Activated CD8-positive, alpha-beta memory T cell treated with anti-CD3 and anti-CD28 coated beads for 48 hours (primary cell): ENCODE results near the gene VAMP8.
"Not testable (repeated sequence)": the region's sequence is repeated elsewhere in the genome, so short reads cannot be mapped to it uniquely, and the experiment has no call there.

Source experiments
- DNase-seq, 3 experiments: peaks; one replicate each; pipeline ENCODE4 v3.0.0-alpha.2; 2020; ENCODE audit warnings: low read depth in 2 of 3, low spot score in 2 of 3

VAMP8 gene

GRCh38 chr2:85597241-85597640 is 19.9 kb downstream of the VAMP8 start:
- no peak for DNase-seq

- no peak for DNase-seq
These were observed 21.4 kb downstream of the VAMP8 start for GRCh38 chr2:85598594-85599340.

- DNase-seq: no peak
These were observed 22.3 kb downstream of the VAMP8 start for GRCh38 chr2:85599468-85600234.

- no peak for DNase-seq
These were observed 22.8 kb downstream of the VAMP8 start for GRCh38 chr2:85600235-85600575.

GRCh38 chr2:85600951-85601770 is 23.8 kb downstream of the VAMP8 start:
- DNase-seq: no peak

GRCh38 chr2:85601771-85602475 is 24.5 kb downstream of the VAMP8 start:
- no peak for DNase-seq

- peak; percentile 67 to 84 (median 80) for DNase-seq
These were observed 25.3 kb downstream of the VAMP8 start, which contains the start of gene TMEM150A for GRCh38 chr2:85602476-85603234. TSS of gene TMEM150A (minus strand) at chr2:85602698. CDS start at chr2:85601948, 750 bp downstream.

- DNase-seq: not testable (repeated sequence)
These were observed 26.7 kb downstream of the VAMP8 start for GRCh38 chr2:85604133-85604444.

GRCh38 chr2:85604568-85605339 is 27.4 kb downstream of the VAMP8 start:
- DNase-seq: no peak

- DNase-seq: no peak
These were observed 28.2 kb downstream of the VAMP8 start for GRCh38 chr2:85605406-85606115.

- no peak for DNase-seq
These were observed 28.7 kb downstream of the VAMP8 start for GRCh38 chr2:85606116-85606455.

- no peak for DNase-seq
These were observed 30.2 kb downstream of the VAMP8 start for GRCh38 chr2:85607268-85608215.

- no peak for DNase-seq
These were observed 33.9 kb downstream of the VAMP8 start for GRCh38 chr2:85611217-85611704.

GRCh38 chr2:85611705-85612587 is 34.6 kb downstream of the VAMP8 start, which contains the start of gene C2orf68:
TSS of gene C2orf68 (minus strand) at chr2:85612066. CDS start at chr2:85611984, 82 bp downstream.
- DNase-seq: peak; percentile 69 to 84 (median 80)

- no peak for DNase-seq
These were observed 36.5 kb downstream of the VAMP8 start for GRCh38 chr2:85613717-85614515.

- not testable (repeated sequence) for DNase-seq
These were observed 37.4 kb downstream of the VAMP8 start for GRCh38 chr2:85614757-85615156.
